RPMI7951 (cell line): ENCODE results near the gene TK2. TPM values are rescaled to one million over a fixed set of nuclear protein-coding genes. Genes with fewer than 3 reads are reported as not detected.

Source experiments
- DNase-seq: peaks from one replicate; pipeline ENCODE4 v3.0.0-alpha.2; 2012; ENCODE audit warnings: low read depth
- total RNA-seq: library from RNA; depleted of rRNA; stranded (reverse); fragments of >200 nt; shearing (Covaris generic); gene quantifications from 2 replicates; pipeline ENCODE4 v1.2.3, GENCODE V29; 2014

TK2 gene
- total RNA-seq, 1 experiment from 2014 or later = 43.4 TPM

GRCh38 chr16:66484453-66485213, 65.3 kb downstream of the TK2 start:
- DNase-seq = no peak

GRCh38 chr16:66483689-66484452, 66.1 kb downstream of the TK2 start:
- DNase-seq = peak; percentile 63

GRCh38 chr16:66481943-66482390, 68.0 kb downstream of the TK2 start:
- DNase-seq = no peak

GRCh38 chr16:66481081-66481942, 68.6 kb downstream of the TK2 start:
- DNase-seq = no peak

- DNase-seq = no peak
Measured at GRCh38 chr16:66480265-66481080, 69.4 kb downstream of the TK2 start.

- no peak for DNase-seq
Measured at GRCh38 chr16:66479661-66480264, 70.2 kb downstream of the TK2 start.

- peak; percentile 68 for DNase-seq
Measured at GRCh38 chr16:66478733-66479511, 71.0 kb downstream of the TK2 start.

GRCh38 chr16:66477028-66477515, 72.8 kb downstream of the TK2 start:
- no peak for DNase-seq

- no peak for DNase-seq
Measured at GRCh38 chr16:66476328-66477027, 73.4 kb downstream of the TK2 start.

GRCh38 chr16:66475232-66475631, 74.7 kb downstream of the TK2 start:
- no peak for DNase-seq

- DNase-seq = no peak
Measured at GRCh38 chr16:66474750-66475199, 75.1 kb downstream of the TK2 start.

- no peak for DNase-seq
Measured at GRCh38 chr16:66473654-66474519, 76.0 kb downstream of the TK2 start.

- DNase-seq = no peak
Measured at GRCh38 chr16:66473051-66473571, 76.8 kb downstream of the TK2 start.

- no peak for DNase-seq
Measured at GRCh38 chr16:66471716-66472393, 78.1 kb downstream of the TK2 start.

GRCh38 chr16:66471264-66471663, 78.7 kb downstream of the TK2 start:
- no peak for DNase-seq

GRCh38 chr16:66470556-66470955, 79.4 kb downstream of the TK2 start:
- DNase-seq = no peak

GRCh38 chr16:66469947-66470546, 79.9 kb downstream of the TK2 start:
- no peak for DNase-seq
